CD4-positive, alpha-beta T cell treated with Interferon gamma for 1 hour (primary cell): Measurements from ENCODE around the gene RALGPS1.

ENCODE experiments used
- DNase-seq: peaks from one replicate; pipeline ENCODE4 v3.0.0-alpha.2; 2020

The RALGPS1 gene

DNA sequence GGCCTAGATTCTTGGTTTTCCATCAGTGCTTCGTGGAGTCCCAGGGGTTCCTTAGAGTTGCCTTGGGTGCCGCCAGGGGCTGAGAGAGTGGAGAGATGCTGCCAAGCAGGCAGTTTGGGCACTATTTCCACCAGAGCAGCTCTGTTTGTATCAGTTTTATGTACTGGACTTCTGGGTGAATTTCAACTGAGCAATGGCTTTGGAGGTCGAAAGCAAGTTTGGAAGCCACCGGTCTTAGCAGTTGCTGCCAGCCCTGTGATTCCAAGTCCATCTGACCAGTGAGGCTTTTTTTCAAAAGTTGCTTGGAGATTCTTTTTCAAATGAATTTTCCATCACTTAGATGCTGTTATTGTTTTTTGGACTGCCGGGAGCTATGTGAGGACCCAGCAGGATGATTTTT is 139.4 kb downstream of the RALGPS1 start:
- DNase-seq, result no peak

- DNase-seq, result no peak
Observed at GRCh38 chr9:127055745-127056402, 141.3 kb downstream of the RALGPS1 start.

GRCh38 chr9:127056446-127056845 is 141.9 kb downstream of the RALGPS1 start:
- DNase-seq, result no peak

DNA sequence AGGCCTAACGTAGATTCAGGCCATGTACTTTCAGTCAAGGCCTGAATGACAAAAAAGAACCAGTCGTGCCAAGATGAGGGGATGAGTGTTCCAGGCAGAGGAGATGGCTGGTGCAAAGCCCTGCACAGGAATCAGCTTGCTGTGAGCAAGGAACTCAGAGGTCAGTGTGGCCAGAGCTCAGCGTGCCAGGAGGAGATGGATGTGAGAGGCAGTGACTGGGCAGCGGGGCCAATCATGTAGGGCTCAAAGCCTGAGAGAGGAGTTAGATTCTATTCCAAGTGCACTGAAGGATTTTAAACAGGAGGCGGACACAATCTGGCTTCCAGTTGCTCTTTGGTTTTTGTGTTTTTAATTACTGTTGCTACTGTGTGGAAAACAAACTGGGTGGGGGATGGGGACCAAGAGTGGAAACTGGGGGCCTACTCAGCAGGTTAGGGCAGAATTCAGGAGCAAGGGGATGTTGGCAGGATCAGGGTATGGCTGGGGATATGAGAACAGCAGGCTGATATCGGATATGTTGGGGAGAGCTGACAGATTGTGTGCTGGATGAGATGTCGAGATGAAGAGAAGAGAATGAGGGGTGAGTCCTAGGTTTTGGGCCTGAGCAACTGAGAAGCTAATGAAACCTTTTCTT is 143.5 kb downstream of the RALGPS1 start:
- DNase-seq, result no peak

DNA sequence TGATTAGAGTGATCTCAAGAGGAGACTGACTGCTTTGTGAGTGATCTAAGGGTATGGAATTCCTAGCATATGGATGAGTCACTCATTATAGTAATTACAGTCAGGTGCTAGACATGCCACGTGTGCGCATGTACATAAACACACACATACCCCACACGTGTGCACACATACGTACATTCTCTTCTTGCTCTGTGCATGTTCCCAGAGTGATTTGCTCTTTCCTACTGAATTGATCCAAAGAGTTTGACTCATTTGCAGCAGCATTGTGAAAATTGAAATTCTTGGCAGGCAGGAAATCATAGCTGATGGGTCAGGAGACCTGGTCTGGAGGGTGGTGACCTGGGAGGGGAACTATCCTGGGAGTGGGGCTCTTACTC is 144.1 kb downstream of the RALGPS1 start:
- no peak for DNase-seq

GRCh38 chr9:127059030-127059429 is 144.4 kb downstream of the RALGPS1 start:
- DNase-seq, result no peak

GRCh38 chr9:127059765-127060361 is 145.3 kb downstream of the RALGPS1 start:
- no peak for DNase-seq

- no peak for DNase-seq
Observed at GRCh38 chr9:127061411-127061810, 146.8 kb downstream of the RALGPS1 start.

DNA sequence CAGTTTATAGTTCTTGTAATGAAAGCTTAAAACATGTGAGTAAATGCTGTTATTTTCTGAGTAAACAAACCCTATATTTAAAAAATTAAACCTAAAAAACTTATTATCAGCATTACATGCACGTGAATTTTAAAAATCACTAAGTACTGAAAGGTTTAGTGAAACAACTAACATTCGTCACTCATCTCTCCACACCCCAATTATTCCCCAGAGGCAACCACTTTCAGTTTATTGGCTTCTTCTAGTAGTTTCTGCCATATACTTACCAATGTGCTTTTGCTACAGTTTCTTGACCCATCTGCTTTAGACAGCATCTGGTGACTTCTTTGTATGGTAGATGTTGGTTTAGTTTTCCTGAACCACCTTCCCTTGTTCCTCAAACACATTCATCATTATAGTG is 149.8 kb downstream of the RALGPS1 start:
- no peak for DNase-seq

GRCh38 chr9:127065592-127065991 is 151.0 kb downstream of the RALGPS1 start:
- DNase-seq, result no peak

DNA sequence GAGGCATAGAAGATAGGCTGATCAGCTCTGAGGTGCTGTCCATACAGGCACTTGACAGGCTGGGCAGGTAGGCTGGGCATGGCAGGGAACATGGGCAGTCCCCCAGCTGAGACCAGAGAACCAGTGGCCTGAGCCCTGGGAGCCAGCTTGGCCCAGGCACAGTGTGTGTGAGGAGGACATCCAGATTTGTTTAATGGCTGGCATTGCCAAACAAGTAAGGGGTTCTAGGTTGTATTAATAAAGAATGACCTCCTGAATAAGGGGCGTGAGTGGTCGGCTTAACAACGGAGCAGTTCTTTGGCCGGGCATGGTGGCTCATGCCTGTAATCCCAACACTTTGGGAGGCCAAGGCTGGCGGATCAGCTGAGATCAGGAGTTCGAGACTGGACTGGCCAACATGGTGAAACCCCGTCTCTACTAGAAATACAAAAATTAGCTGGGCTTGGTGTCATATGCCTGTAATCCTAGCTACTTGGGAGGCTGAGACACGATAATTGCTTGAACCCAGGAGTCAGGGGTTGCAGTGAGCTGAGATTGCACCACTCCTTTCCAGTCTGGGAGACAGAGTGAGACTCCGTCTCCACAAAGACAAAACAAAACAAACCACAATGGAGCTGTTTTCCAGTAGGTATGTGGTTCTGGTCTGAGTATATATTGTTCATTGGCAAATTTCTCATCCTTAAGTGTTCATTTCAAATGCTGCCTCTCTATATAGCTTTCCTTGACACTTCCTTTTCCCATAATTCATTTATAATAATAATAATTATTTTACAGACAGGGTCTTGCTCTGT is 151.7 kb downstream of the RALGPS1 start:
- no peak for DNase-seq

GRCh38 chr9:127066851-127067136 is 152.2 kb downstream of the RALGPS1 start:
- no peak for DNase-seq

DNA sequence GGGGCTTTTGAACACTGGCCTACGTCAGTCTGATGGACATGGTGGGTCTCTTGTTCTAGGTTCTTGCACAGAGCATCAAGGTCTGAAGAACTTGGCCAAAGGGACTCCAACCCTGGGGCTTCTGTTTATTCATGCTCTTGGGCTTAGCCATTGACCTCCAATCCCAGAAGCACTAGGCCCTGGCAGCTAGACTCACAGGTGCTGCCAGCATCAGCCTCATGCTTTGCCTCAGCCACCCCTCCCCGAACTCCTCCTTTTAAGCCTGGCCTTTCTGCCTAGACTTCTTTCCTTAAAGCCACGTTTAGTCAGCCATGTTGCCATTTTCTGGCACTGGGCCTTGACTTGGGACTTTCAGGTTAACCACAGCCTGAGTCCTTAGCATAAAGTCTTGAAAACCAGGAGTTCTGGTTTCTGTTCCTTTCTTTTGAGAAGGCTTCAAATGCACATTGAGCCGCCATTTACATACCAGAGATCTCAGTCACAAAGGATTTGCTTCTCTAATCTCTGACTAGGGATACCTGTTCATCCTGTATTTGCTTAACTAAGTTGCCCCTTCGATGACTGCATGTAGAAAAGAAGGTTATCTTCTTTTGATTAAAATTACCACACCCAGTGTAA is 153.1 kb downstream of the RALGPS1 start:
- no peak for DNase-seq

- DNase-seq, result no peak
Observed at GRCh38 chr9:127074561-127075548, 160.3 kb downstream of the RALGPS1 start.

DNA sequence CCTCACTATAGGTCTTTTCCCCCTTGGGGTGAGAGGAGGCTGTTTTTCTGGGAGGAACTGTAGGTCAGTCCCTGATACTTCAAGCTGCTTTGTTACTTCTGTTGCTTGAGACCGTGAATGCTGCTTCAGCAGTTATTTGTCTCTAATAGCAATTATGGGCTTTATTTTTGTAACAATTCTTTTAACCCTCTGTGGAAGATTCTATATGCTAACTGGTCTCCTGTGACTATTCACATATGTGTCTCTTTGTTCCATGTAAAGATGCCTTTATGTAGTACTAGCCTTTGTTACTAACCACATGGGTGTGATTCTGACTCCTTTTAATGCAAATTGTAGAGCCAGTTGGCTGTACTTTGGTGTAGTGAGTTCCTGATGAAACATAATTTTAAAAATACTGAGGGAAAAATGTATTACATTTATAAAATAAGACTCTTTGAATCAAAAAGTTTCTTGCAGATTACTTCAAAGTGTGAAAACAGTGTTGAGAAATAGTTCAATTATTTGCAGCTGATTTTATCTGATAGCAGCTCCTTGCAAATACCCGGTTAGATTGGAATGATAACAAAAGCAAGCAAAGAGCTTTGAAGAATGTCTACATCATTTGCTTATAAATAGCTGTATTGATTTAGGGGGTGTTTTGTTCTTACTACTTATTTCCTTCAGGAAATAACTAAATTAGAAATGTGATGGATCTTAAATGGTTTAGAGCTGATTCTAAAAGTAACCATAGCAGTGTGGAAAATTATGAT is 161.2 kb downstream of the RALGPS1 start:
- no peak for DNase-seq

GRCh38 chr9:127076860-127077643 is 162.5 kb downstream of the RALGPS1 start:
- no peak for DNase-seq

- DNase-seq, result no peak
Observed at GRCh38 chr9:127077644-127077946, 163.0 kb downstream of the RALGPS1 start.

DNA sequence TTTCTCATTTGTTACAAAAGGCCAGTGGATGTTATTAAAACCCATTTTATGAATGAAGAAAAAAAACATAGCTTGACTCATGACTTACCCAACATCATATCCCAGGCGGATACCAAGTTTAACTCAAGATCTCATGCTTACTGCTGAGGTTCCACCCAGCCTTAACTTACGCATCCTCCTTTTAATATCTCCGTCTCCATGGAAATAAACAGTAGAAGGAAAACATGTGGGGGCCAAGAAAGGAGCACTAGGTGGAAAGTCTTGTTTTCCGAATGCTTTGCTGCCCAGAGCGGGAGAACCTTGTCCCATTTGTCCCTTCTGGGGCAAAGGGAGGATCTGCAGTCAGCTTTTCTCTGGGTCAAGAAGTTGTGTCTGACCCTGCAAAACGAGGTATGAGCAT is 163.8 kb downstream of the RALGPS1 start:
- no peak for DNase-seq

- DNase-seq, result no peak
Observed at GRCh38 chr9:127078988-127079387, 164.4 kb downstream of the RALGPS1 start.

DNA sequence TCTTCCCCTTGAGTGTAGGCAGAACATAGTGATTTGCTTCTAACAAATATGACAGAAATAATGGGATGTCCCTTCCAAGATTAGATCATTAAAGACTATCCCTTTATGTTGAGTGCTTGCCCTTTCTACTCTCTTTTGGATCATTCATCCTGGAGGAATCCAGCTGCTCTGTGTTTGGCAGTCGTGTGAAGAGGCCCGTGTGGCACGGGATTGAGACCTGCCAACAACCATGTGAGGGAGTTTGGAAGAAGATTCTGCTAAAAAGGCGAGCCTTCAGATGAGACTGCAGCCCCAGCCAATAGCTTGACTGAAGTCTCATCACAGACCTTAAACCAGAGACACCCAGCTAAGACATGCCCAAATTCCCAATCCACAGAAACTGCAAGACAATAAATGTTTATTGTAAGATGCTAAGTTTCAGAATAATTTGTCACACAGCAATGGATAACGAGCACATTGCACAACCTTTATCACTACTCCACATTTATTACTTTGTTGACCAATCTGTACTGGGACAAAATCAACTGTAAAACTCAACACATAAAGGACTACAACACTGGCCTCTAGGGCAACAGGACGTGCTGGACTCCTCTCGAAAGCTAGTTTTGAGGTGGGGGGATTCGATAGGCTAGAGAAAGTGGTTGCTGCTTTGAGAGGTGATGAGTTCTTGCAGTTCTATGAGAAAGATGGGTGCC is 165.0 kb downstream of the RALGPS1 start:
- no peak for DNase-seq
